Psoas muscle (tissue), 8 donors: Measurements from ENCODE around the gene ESR1. TPM values are rescaled to one million over a fixed set of nuclear protein-coding genes. Genes with fewer than 3 reads are reported as not detected.
A peak's percentile ranks its signal among the peaks of the same experiment; 100 is the strongest.

Source experiments
- ATAC-seq, 4 donors: fragments of 200-7000 bp; cut with Tn5 transposase; one replicate each; pipeline ENCODE4 v1.9.1; 2020; ENCODE audit warnings: moderate library complexity in 3 of 4, mild to moderate bottlenecking in 2 of 4
- DNase-seq, 2 donors: peaks; one replicate each; pipeline ENCODE4 v3.0.0-alpha.2; 2020
- H3K27ac ChIP-seq: fragments of 200-600 bp; one replicate; pipeline ENCODE4 v1.8.0; 2022
- H3K27me3 ChIP-seq, 3 donors: fragments of 200-600 bp in 1 of 3; one replicate each; pipeline versions ENCODE4 v1.6.1 to v1.8.0; 2013 to 2022; ENCODE audit warnings: low read length in 2 of 3, mild to moderate bottlenecking in 2 of 3, moderate library complexity in 1 of 3; ENCODE audit not compliant: insufficient read depth in 3 of 3
- H3K36me3 ChIP-seq, 2 donors: fragments of 200-600 bp in 1 of 2; one replicate each; pipeline versions ENCODE4 v1.6.1 to v1.8.0; 2013 to 2022; ENCODE audit warnings: low read depth in 1 of 2, mild to moderate bottlenecking in 1 of 2, moderate library complexity in 1 of 2; ENCODE audit not compliant: insufficient read depth in 1 of 2
- H3K4me1 ChIP-seq: fragments of 200-600 bp; one replicate; pipeline ENCODE4 v1.8.0; 2022
- H3K4me3 ChIP-seq: fragments of 200-600 bp; one replicate; pipeline ENCODE4 v1.8.0; 2022; ENCODE audit warnings: mild to moderate bottlenecking
- H3K9me3 ChIP-seq: fragments of 200-600 bp; one replicate; pipeline ENCODE4 v1.8.0; 2022
- CTCF ChIP-seq: fragments of 200-600 bp; IDR thresholded peaks from one replicate; pipeline ENCODE4 v1.8.0; 2022; ENCODE audit warnings: antibody characterized with exemption
- WGBS, 3 donors: extraction: QIAGEN DNeasy Blood & Tissue Kit; methylation state at CpG; one replicate each; pipeline versions ENCODE4 v1.1.6 to v1.1.7; 2013; 5-methylcytosine and 5-hydroxymethylcytosine counted together
- intact Hi-C, 2 donors: fragments of 100-400 bp; cut with DNase I; formaldehyde crosslinking; loops; one replicate each; pipeline versions ENCODE4 v1.11.0 to v1.14.2; 2022
- polyA plus RNA-seq, 3 donors: library from polyadenylated mRNA; stranded (reverse); fragments of 200-250 nt; gene quantifications; one replicate each; pipeline ENCODE4 v1.2.3, GENCODE V29; 2013
- total RNA-seq, 4 donors: library from RNA; stranded (reverse); fragmentation: NEBNext Ultra II Directional in 2 of 4; extraction: Animal tissue kit (Norgen Biotek cat#: 25700) in 2 of 4; gene quantifications; one replicate each; pipeline versions ENCODE4 v1.2.1 to v1.2.4, GENCODE V29; 2021 to 2023
- donor health status: healthy with polysubstance abuse.
- donor health status: DM: no; HTN: no; CAD: no; lungs with moderate emphysema.
- donor health status: Bipolar disorder and iron deficiency.
- donor health status: healthy.
- donor health status: DM: yes; HTN: yes; CAD: no.
- donor health status: DM: no; HTN: no; CAD: no.
- donor health status: DM: no; HTN: no; CAD: no.
- donor health status: DM: yes; HTN: yes; CAD: no.

ESR1 gene
- total and polyA plus RNA-seq, 7 donors = 0.42 to 4.4 (median 1.5) TPM

DNA sequence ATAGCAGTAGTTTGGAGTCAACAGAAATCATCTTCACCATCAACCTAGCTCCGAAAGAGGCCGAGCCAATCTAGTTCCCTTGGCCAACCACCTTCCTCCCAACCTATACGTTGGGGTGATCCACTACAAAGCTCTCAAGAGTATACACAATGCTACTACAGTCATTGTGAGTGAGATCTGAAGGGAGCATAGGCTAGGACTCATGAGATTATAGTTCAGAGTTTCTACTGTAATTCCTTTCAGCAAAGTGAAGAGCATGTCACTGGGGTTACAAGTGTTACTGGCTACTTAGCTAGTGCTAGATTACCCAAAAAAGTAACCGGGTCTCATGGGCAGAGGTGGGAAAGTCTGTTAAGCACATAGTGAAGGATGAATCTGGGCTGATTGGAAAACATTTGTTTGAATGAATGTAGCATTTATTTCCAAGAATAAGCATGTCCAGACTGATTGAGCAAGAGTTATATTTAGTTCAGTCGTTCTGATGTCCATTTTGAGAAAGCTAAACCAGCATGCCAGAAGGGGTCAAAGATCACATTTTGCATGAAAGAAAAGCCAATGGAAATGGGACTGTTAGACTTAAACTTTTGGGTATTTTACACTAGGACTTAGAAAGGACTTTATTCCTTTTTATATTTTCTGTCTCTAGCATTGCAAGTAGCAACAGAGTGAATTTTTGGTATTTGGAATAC, 10.5 kb upstream of the ESR1 start:
- ATAC-seq = peak; percentile 54 to 81 (median 70)
- TF ChIP-seq CTCF = no peak
- no peaks in the 10 kb centered on the region for H3K9me3 ChIP-seq
- H3K27ac ChIP-seq = peak overlapping the region; percentile 47
- WGBS, 3 donors = 55 to 58% (median 58%) methylated on average over 5 of the region's 5 CpGs
- H3K36me3 ChIP-seq = no peaks in the 10 kb centered on the region
- intact Hi-C loops = no loop called here
- no peak for DNase-seq
- H3K27me3 ChIP-seq = peaks cover 0 to 5% (median 0%) of the 10 kb centered on the region in 3 donors
- no peak overlapping the region for H3K4me3 ChIP-seq
- H3K4me1 ChIP-seq = peaks cover 11% of the 10 kb centered on the region

DNA sequence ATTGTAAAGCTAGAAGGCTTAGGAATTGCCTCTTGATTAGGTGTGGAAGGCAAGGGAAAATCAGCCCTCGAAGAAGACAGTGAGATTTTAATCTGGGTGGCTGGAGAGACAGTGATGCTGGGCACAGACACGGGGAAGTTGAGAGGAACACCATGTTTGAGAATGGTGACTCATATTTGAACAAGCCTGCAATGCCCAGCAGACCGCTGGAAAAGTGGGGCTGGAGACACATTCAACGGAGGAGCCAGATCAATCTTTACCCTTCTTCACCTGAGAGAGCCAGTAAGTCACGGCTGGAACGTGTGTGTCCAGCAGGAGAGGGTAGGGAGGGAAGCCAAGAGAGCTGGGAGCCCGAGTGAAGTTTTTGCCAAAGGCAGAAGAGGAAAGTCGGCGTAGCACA, 3.7 kb upstream of the ESR1 start:
- no peaks in the 10 kb centered on the region for H3K36me3 ChIP-seq
- peaks cover 0 to 5% (median 0%) of the 10 kb centered on the region in 3 donors for H3K27me3 ChIP-seq
- H3K9me3 ChIP-seq = no peaks in the 10 kb centered on the region
- peak overlapping the region; percentile 90 for H3K27ac ChIP-seq
- ATAC-seq (peak in 1 of 4 donors; percentile 20), DNase-seq (no peak)
- intact Hi-C loops = loop anchor here in 1 of 2 donors (10.0 kb wide), 1 partner anchor 291 kb away; no protein-coding TSS in a partner anchor
- peak overlapping the region; percentile 79 for H3K4me3 ChIP-seq
- TF ChIP-seq CTCF = no peak
- H3K4me1 ChIP-seq = peaks cover 10% of the 10 kb centered on the region
- 43 to 79% (median 57%) methylated on average over 9 of the region's 9 CpGs for WGBS, 3 donors

DNA sequence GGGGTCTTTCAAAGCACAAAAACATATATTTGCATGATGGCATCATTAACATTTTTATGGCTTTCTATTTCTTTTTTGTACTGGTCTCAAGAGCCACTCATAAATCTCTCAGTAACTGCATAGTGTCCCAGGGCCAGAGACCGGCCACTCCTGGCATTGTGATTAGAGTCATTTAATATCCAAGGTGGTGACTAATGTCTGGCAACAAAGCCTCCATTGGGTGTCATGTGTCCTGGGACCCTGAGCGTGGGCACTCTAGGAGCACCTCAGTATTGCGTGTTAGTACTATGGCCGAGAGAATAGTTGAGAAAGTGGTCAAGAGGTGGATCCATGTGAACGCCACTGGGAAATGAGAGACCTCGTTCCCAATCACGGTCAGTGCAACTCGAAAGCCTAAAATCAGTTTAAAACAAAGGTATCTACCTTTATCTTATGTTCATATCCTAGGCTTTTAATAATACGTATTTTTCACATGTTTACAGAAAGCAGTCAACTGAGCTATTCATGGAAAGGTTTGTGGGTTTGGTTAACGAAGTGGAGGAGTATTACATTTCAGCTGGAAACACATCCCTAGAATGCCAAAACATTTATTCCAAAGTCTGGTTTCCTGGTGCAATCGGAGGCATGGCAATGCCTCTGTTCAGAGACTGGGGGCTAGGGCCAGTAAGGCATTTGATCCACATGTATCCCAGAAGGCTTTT, 2.7 kb upstream of the ESR1 start:
- Histone ChIP-seq H3K27ac (peak overlapping the region; percentile 90), H3K4me1 (peaks cover 10% of the 10 kb centered on the region), H3K27me3 (no peaks in the 10 kb centered on the region), H3K36me3 (no peaks in the 10 kb centered on the region), H3K9me3 (no peaks in the 10 kb centered on the region), H3K4me3 (peak overlapping the region; percentile 79)
- intact Hi-C loops = loop anchor here in 1 of 2 donors (5.0 to 10.0 kb wide), 2 partner anchors 290 to 313 kb away; no protein-coding TSS in a partner anchor
- no peak for TF ChIP-seq CTCF
- 26 to 36% (median 30%) methylated on average over 11 of the region's 11 CpGs for WGBS, 3 donors
- DNase-seq = peak; percentile 17 to 61
- ATAC-seq = peak; percentile 74 to 81 (median 76)

GRCh38 chr6:151805286-151805840, 2.1 kb upstream of the ESR1 start:
- 9 to 16% (median 14%) methylated on average over 11 of the region's 11 CpGs for whole genome bisulfite sequencing, 3 donors
- Histone ChIP-seq H3K27me3 (no peaks in the 10 kb centered on the region), H3K4me1 (peaks cover 14% of the 10 kb centered on the region), H3K9me3 (no peaks in the 10 kb centered on the region), H3K36me3 (no peaks in the 10 kb centered on the region), H3K4me3 (peak overlapping the region; percentile 79), H3K27ac (peak overlapping the region; percentile 90)
- DNase-seq (peak; percentile 37 to 78), ATAC-seq (peak; percentile 46 to 68 (median 58))
- TF ChIP-seq CTCF = no peak
- intact Hi-C loops = loop anchor here in 1 of 2 donors (5.0 to 10.0 kb wide), 2 partner anchors 289 to 312 kb away; no protein-coding TSS in a partner anchor
